GM21390 (cell line): ENCODE measurements around the gene RAP1GAP.
"Not testable (repeated sequence)": the region's sequence is repeated elsewhere in the genome, so short reads cannot be mapped to it uniquely, and the experiment has no call there.

Source experiments
- ATAC-seq: cut with Tn5 transposase; IDR thresholded peaks from one replicate; pipeline ENCODE4 v1.9.1; 2021; ENCODE audit not compliant: unreplicated experiment

RAP1GAP gene

DNA sequence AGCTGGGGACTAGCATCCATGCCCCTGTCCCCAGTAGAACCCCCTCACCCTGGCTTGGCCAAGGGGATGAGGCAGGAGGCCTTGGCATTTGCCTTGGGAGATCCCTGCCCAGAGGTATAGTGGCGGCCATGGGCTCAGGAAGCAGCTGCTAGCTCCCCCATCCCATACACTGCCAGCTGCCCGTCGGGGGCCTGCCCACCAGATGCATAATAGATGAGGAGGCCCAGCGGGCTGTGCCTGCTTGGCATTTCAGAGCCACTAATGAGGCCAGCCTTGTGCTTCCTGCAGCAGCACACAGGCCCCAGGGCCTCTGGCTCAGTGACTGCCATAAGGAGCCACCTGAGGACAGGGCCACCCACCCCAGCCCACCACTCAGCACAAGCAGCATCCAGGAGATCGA lies 23.6 kb downstream of the RAP1GAP start:
- no peak for ATAC-seq

GRCh38 chr1:21644906-21645305 lies 24.3 kb downstream of the RAP1GAP start:
- ATAC-seq: no peak

DNA sequence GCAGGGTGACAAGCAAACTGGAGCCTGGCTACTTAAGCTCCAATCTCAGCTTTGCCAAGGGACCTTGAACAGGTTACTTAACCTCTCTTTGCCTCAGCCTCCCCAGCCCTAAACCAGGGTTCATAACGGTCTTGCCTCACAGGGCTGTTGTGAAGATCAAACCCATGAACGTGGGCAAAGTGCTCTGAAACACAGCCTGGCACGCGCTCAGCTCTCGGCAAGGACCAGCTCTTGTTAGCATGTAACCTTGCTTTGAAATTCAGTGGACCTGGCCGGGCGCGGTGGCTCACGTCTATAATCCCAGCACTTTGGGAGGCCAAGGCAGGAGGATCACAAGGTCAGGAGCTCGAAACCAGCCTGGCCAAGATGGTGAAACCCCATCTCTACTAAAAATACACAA lies 24.8 kb downstream of the RAP1GAP start:
- ATAC-seq: no peak

- ATAC-seq: no peak
These were observed 25.5 kb downstream of the RAP1GAP start for GRCh38 chr1:21643624-21644023.

- no peak for ATAC-seq
These were observed 27.0 kb downstream of the RAP1GAP start for GRCh38 chr1:21641967-21642739.

GRCh38 chr1:21641537-21641936 lies 27.6 kb downstream of the RAP1GAP start:
- ATAC-seq: no peak

GRCh38 chr1:21641076-21641475 lies 28.1 kb downstream of the RAP1GAP start:
- no peak for ATAC-seq

- no peak for ATAC-seq
These were observed 28.5 kb downstream of the RAP1GAP start for GRCh38 chr1:21640653-21641052.

DNA sequence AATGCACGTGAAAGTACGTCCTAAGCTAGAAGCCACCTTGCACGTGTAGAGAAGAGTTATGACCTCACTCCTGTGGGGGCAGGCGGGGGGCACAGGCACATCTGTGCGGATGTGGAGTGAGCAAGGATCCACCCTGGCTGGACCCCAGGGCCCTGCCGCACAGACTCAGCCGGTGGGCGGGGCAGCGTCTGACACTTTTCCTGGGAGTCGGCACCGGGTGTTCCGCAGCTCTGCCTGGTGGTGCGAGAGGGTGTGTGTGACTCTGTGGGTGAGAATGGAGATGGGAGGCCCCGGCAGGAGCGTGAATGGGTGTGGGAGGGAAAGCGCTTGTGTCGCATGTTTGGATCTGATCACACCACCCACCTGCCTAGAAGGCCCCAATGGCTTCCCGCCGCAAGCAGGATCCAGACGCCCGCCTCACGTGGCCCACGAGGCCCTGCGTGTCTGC lies 29.5 kb downstream of the RAP1GAP start:
- ATAC-seq: no peak

DNA sequence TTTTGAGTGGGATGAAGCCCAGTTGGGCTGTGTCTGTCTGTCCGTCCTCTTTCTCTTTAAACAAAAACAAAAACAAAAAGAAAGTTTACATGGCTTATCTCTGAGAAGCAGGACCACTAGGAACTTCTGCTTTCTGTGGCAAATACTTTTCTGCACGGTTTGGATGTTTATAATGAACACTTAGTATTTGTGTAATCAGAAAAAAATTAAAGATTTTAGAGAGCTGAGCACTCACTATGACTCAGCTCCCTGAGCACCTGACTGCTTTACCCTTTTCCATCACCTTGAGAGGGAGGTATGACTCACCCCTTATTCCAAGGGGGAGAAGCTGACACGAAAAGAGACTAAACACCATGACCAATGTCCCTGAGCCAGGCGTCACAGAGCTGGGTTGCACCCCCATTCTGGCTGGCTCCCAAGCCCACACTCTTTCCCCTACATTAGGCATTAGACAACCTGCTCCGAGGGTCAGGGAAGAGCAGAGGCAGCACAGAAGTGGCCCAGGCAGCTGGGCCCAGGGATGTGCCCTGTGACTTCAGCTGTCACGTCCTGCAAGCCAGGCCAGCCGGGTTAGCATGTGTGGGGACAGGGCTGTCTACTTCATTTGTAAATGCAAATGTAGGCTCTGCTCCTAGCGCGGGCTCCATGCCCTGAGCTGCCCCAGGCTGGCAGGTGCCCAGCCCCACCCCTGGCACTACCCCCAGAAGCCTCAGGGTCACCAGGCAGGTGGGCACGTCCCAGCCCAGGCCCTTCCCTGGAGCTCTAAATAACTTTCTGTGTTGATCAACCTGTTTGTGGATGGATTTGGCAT lies 30.4 kb downstream of the RAP1GAP start:
- ATAC-seq: no peak

DNA sequence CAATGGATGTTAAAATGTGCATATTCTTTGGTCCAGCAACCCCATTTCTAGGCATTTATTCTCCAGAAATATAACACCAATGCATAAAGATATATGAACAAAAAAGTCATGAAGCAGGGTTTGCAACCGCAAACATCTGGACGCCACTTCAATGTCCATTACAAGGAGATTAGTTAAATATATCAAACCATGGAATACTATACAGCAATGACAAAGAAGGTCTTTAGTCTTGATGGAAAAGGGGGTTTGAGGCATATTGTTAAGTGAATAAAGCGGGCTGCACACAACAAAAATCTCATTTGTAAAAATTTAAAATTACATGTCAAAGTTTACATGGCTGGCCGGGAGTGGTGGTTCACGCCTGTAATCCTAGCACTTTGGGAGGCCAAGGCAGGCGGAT lies 31.6 kb downstream of the RAP1GAP start:
- ATAC-seq: no peak

DNA sequence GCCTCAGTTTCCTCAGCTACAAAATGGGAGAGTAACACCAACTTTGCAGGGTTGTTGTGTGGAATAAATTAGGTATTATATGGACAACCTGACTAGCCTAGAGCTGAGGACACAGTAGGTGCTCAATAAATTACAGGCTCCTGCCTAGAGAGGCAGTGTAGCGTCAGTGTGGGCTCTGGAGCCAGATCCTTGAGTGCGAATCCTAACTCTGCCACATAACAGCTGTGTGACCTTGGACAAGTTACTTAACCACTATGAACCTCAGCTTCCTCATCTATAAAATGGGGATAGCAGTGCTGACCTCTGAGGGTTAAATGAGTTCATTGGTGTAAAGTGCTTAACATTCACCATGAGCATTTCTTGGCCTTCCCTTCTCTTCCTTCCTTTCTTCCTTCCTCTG lies 33.1 kb downstream of the RAP1GAP start:
- ATAC-seq: no peak

DNA sequence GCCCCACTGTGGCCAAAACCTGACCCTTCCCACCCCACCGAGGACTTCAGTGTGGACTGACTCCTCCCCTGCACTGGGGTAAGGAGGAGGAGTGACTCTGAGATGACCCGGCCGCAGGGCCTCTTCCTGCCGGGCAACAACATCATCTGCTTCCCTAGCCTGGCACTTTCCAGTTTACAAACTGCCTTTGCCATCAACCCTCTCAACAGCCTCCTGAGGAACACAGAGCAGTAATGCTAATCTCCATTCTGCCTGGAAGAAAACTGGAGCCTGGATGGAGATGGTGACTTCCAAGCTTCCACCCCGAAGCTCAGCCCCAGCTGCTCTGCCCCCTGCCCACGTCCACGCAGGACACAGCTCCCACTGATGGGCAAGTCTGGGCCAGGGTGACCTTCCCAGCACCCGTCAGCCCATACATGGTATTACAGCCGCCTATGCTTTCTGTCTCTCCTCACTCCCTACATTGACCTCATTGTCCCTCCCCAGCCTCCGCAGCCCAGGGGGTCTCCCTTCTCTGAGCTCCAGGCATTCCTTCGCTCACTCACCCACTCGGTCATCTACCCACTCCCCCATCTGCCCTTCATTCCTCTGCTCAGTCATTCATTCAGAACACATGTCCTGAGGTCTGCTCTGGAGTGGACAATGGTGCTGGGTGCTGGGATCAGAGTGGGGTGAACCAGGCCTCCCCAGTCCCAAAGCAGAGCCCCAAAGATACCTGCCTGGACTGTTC lies 34.2 kb downstream of the RAP1GAP start:
- ATAC-seq: no peak

DNA sequence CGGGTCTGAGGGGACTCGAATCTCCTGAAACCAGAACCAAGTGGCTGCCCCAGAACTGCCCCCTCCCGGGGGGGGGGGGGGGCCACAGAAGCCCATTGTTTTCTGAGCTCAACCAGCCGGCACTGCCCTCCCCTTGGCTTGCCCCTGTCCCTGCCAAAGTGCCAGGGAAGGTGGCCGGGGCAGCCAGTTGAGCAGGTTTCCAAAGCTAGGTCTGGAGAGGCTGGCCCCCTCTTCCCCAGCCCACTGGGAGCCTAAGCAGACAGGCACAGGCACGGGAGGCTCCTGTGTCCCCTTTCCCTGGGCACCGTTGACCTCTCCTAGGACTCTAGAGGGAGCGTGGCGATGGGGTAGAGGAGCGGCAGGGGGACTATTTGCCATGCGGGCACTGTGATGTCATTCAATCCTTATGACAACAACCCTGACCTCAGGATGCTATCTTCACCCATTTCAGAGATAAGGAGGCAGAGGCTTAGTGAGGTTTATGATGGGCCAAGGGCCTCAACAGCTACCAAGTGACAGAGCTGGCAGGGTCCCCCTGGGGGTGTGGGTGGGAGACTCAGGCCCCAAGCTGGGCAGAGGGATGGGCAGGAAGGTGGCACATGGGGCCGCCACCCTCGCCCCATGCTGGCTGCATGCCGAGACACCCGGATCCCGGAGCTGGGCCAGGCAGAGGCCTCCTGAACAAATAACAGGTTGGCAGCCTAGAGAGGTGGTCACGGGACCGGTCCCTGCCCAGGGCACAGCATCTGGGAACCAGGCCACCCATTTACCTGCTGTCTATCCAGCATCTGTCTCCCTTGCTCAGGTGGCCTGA lies 35.0 kb downstream of the RAP1GAP start:
- ATAC-seq: no peak

- no peak for ATAC-seq
These were observed 35.9 kb downstream of the RAP1GAP start for GRCh38 chr1:21633141-21633755.

- no peak for ATAC-seq
These were observed 36.9 kb downstream of the RAP1GAP start for GRCh38 chr1:21631944-21632887.

- not testable (repeated sequence) for ATAC-seq
These were observed 37.6 kb downstream of the RAP1GAP start for GRCh38 chr1:21631590-21631943.

GRCh38 chr1:21630571-21631343 lies 38.4 kb downstream of the RAP1GAP start:
- no peak for ATAC-seq

- ATAC-seq: no peak
These were observed 39.2 kb downstream of the RAP1GAP start for GRCh38 chr1:21629971-21630370.
